ENCODE measurements around the gene PAPPA.

The PAPPA gene

DNA sequence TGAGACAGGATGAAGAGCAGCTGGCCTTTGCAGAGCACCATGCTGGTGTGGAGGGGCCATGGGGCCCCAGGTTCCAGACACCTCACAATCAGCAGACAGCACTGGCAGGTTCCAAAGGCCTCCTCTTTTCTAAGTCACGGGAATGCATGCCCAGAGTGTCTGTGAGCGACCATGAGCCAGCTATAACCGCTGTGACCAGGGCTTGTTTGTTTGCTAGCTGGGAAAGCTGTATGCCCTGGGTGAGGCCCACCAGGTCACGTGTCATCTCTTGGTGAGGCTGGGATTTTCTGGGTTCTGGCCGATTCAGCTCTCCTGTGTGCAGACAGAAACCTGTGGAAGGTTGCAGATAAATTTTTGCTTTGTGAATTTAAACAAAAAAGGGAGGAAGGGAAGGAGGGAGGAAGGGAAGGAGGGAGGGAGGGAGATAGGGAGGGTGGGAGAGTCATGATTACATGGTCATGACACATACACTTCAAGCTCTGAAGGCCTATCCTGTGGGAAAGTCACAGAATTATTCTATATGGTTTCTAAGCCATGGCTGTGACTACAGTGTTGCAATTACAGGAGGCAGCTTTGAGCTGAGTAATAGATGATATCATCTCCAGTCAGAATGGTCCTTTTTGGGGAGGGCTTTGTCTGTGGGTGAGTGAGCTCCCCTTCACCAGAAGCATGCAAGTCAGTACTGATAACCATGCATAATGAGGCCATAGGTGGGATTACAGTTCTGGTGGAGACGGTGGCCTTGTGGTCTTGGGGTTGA, 37.2 kb downstream of the PAPPA start:
- no peak for DNase-seq

DNA sequence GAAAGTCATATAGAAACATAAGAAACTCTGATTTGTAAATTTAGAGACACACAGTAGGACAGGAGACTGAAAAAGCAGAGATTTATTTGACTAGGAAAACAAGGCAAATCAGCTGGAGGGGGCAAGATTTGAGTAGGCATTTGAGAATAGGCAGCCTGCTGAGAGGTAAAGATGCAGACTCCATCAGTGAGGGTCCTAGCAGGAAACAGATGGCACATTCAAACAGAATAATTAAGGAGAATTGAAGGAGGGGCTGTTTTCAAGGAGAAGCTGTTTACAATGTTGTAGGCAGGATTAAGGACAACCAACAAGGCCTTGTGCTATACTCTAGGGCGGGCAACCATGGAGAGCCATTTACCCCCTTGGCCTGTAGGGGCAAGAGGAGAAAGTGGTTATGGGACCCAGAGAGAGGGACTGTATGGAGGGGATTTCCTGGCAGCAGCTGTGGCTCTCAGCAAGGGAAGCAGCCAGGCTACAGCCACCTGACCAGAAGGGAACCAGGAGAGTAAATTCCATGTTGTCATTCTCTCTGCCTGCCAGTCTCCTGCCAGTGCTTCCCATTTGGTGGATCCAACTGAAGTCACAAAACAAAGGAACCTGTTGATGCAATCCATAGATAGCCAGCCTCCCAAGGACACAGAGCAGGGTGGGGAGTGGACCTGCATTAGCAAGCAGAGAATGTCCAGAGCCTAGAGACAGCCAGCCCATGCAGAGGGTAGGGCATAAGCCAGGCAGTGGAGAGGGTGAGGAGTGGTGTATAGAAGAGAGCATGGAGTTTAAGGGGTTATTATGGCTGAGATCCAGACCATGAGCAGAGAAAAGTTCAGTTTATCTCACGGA, 38.2 kb downstream of the PAPPA start:
- DNase-seq: no peak

DNA sequence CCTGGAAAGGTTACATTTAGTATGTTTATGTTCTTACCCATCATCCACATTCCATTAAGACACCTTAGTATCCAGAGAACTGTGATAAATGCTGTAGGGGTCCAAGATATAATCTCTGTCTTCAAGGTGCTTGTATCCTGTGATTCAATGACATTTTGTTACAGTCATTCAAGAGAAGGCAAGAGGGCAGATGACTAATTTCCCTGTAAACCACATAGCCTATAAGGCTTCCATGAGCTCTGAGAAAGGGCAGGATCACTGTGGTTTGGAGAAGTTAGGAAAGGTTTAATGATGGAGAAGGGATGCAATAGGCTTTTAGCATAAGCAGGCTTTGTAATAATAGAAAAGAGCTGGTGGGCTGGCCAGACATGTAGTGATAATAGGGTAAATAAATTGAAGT, 40.0 kb downstream of the PAPPA start:
- no peak for DNase-seq

DNA sequence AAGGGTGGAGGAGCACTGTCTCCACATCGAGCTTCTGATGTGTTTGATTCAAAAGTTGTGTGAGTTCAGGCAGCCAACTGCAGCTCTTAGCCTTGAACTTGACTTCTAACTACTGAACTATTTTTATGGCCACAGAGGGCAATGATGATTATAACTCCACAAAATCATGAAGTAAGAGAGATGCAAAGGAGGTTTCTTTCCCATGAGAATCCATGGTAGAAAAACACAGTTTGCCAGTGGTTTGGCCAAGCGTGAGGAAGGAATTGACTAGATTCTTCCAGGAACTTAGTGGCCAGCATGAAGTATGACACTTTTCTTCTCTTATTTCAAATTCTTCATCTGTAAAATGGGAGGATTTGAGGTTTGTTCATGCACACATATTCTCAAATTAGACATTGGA, 43.2 kb downstream of the PAPPA start:
- no peak for DNase-seq

DNA sequence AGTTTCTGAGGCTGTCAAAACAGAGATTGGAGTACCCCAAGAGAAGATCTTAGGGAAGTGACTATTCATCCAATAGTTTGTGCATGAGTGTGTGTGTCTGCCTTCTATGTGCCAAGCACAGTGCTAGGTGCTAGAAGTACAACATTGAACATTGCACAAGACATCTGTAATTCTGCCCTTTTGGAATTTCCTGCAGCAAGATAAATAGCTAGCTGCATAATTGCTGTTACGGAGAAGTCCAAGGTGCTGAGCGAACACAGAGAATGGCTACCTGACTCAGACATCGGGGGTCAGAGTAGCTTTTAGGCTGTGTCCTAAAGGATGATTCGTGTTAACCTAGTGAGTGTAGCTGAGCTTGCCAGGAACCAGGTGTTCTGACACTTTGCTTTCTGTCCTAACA, 44.8 kb downstream of the PAPPA start:
- DNase-seq: no peak

DNA sequence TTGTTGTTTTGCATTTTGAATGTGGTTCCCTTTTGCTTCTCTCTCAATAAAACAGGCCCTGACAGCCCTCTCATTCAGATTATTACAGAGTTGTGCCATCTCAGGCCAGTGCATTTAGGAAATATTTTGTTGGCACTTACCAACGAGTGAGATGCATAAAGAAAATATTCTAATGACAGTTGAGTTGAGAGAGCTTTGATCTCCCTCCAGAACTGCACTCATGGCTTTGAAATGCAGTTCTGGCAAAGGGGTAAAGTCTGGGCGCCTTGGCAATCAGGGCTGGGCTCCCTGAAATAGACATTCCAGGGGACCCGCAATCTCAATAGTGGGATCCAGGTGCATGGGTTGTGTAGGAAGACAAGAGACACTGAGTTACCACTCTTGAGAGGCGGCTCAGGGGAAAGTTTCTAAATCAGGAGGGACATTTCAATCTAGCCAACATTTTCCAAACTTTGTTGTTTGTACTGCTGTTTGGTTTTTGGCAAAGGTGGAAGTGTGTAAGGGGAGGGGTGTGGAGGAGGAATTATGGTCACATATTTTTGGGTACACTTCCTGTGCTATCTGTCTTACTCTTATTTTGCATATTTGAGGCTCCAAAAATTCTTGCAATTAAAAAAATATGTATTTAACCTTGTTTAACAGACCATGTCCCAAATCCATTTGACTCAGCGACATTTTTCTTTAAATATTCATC, 48.8 kb downstream of the PAPPA start:
- no peak for DNase-seq

DNA sequence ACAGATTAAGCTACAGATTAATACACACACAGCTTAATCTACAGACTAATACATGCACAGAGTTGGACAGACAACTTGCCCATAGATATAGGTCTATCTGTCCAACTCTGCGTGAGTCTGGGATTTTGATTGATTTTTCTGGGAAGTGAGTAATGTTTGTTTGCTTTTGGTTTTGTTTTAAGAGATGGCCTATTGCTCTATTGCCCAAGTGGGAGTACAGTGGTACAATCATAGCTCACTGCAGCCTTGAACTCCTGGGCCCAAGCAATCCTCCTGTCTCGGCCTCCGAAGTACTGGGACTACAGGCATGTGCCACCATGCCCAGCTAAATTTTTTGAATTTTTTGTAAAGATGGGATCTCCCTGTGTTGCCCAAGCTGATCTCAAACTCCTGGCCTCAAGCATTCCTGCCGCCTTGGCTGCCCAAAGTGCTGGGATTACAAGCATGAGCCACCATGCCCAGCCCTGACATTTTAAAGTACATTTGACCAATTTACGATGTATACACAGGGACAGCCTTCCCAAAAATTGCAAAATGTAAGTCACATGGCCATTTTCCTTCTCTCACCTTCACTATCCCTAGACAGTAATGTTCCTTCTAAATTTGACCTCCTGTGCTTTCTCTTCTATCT, 50.8 kb downstream of the PAPPA start:
- no peak for DNase-seq

DNA sequence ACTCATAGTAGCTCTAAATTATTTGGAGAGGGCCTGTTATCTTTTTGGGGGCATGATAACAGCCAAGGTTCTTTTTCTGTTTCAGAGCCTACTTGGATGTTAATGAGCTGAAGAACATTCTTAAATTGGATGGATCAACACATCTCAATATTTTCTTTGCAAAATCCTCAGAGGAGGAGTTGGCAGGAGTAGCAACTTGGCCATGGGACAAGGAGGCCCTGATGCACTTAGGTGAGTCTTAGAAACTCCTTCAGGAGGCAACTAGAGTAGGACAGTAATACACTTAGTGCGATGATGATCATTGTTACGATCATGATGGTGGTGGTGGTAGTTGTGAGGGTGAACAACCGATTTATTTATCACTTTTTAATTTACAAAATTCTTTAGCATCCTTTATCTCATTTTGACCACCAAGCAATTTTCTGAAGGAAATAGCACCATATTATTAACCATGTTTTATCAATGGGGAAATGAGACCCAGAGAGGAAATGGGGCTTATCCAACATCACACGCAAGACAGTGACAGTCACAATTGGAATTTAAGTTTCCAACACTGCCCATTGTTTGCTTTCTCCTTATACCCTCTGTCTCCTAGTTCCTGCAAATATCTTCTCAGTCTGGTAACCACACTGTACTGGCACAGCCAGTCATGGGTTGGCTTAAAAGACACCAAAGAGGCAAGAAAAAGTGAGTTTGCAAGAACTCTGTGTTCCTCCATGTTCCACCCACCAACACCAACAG, 54.0 kb downstream of the PAPPA start:
- DNase-seq: no peak

DNA sequence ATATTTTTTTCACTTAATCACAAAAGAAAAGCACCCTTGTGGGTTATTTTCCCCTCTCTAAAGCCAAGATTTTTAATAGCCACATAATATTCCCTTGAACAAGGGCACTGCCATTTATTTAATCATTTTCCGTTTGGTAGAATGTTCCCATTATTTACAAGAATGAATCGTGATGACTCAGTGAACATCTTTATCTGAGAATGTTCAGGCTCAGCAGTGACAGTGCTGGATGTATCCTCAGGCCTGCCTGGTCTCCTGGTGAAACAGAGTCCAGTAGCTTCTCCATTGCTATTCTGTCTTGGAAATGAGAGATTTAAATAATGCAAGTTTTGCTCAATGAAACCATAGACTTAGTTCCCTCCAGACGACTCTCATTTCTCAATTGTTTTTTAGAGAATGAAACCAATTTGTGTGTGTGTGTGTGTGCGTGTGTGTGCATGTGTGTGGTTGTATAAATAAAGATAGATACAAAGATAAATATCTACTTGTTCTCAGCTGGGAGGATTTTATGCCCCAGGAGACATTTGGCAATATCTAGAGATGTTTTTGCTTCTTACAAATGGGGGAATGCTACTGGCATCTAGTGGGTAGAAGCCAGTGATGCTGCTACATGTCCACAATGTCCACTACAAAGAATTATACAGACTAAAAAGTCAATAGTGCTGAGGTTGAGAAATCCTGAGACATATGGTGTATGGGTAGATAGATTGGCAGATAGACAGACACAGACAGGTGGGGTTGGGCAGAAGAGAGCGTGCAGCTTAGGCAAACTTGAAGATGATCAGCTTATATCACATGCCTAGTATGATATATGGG, 55.0 kb downstream of the PAPPA start:
- no peak for DNase-seq

DNA sequence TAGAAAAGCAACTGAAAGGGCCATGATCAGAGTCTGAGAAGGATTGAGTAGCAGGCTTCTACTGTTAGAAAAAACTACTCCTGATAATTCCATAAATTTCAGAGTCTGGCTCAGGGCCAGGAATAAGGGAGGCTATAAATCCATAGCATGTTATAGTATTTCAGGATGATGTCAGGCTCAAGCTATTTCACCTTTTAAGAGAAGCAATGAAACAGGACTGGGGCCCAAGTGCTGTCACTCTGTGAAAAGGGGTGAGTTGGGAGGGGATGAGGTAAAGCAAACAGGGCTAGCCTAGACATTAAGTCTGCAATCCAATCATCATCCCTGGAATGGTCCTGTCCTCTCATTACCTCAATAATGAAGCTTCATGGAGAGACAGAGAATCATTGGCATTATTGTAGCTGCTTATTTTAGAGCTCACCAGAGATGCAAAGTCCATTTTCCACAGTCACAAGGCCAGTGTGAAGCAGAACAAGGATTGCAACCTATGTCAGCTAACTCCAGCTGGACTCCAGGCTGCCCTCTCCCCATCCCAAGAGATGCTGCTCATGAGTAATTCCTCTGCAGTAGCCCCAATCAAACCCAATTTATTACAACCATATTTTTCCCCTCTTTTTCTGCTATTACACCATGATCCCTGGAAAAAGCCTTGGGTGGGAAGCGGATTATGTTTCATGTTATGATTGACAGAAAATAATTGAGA, 56.0 kb downstream of the PAPPA start:
- no peak for DNase-seq

DNA sequence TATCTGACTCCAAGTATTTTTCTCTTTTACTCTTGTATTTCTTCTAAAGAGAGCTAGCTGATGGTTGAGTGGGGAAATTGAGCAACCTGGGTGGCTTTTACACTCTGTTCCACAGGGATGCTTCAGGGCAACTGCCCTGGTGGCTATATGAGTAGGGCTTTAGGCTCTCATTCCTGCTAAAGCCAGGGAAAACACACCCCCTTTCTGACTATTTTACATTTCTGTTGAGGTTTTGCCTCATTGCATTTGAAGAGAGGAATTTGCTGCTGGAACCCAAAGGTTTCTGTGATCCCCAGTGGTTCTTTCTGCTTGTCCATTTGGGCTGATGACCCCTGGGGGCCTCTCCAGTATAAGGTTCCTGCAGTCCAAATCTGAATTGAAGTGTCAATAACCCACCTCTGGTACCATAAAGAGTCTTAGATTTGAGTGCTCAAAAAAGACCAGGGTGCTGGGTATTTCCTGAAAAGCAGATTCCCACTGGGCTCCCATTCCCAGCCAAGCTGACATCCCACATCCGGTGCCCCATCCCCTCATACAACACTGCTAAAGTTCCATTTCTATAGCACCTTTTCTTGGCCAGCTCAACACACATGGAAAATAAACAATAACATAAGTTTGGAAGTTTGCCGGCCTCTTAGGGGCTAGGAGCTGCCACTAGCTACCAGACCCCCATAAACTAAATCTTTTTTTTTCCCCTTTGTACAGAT, 59.5 kb downstream of the PAPPA start:
- no peak for DNase-seq

DNA sequence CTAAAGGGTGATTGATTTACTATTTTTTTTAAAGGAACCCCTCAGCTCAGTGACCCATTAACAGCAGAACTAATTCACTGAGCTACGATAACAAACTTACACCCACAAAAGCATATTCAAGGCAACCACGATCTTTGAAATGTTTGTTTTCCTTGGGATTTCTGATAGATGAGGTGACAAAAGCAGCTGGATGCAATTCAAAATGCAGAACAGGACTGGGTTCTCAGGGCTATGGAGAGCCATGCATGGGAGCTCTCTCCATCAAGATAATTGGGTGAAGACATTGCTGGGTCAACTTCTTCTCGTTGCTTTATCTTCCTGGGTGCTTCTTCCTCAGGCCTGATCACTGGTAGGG, 60.1 kb downstream of the PAPPA start:
- no peak for DNase-seq

DNA sequence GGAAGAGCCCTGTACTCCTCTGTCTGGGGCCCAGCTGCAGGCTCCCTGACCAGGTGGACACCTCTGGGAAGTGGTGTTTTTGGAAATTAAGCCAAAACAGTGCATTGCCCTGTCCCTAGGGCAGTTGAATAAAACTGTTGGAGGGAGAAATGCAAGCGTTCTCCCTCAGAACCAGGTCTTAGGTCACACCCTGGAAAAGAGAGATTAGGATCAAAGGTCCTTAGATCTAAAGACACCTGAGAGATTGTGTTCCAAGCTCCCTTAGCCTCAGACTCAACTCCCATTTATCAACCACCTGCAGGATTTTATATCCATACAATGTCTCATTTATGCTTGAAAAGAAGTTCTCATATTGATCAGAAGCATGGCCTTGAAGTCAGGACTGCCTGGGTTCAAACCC, 64.8 kb downstream of the PAPPA start:
- DNase-seq: no peak

DNA sequence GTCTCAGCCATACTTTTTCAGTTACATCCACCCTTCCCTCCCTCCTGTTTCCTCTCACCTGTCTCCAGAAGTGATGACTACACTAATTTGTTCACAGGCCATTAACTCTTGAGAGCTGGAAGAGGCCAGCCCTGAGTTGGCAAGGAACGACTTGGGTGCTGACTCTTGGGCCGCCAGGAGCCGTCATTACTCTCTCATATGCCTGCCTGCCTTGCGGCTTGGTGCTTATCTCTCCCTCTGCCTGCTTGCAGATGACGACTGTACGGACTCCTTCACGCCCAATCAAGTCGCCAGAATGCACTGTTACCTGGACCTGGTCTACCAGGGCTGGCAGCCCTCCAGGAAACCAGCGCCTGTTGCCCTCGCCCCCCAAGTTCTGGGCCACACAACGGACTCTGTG, 66.1 kb downstream of the PAPPA start:
- DNase-seq: no peak

DNA sequence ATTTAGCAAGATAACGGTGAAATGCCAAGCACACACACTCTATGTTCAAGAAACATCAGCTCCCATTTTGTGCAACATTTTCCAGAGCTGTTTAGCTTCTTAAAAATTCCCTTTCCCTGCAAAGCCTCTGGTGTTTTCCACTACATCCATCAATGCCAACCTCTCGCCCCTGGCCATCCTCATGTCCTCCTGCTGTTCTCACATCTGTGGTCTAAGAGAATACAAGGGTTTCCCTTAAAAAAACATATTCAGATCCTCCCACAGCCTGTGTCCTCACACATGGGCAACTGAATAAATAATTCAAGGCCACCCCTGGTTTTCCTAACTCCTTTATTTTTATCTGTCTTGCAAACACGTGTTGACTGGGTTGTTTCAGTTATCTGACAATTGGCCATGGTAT, 70.3 kb downstream of the PAPPA start:
- no peak for DNase-seq

DNA sequence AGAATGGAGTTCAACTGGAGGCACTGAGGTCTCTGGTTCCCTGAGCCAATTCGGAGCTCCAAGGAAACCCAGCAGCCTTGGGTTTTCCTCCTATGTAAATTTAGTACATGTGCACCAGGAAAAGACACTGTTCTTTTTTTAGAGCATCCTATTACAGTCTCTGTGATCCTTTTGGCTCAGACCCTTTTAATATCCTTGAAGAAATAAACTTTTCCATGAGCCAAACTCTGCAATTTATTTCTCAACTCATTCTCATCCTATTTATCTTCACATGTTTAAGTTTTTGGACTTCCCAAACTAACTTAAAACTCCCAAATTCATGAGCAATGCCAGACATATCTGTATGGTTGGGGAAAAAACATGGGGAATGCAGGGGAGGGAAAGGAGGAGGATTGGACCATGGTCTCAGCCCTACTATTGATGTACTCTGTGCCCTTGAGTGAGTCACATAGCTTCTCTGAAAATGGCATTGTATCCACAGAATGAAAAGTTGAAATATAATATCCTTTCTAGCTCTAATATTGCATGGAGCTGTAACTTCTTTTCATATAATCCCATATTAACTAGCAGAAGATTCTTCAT, 76.6 kb downstream of the PAPPA start:
- no peak for DNase-seq

DNA sequence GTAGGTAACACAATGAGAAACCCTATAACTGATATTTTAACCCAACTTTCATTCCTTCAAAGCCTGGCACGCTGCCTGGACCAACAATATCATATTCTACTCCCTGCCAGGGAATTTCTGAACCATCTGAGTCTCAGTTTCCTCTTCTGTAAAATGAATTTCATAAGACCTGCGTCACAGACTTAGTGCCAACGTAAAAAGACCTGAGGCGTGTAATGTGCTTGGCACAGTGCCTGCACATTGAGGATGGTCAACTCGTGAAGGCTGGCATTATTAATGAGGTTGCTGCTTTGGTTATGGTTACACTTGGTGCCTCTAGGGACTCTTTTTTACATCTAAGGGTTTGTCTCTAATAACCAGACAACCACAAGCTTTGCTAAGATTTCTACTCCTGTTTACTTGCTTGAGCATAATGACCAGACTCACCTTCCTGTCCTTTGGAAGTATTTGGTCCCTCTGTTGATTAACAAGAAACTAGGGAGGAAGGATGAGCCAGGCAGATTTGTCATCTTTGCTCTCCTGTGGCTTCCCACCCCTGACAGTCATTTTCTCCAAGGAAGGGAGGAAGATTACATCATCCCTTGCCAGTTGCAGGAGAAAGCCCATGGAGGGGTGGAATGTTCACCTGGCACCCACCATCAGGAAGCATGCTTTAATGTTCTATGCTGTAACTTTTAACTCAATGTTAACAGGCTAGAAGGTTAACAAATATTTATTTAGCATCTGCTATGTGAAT, 79.0 kb downstream of the PAPPA start:
- no peak for DNase-seq

DNA sequence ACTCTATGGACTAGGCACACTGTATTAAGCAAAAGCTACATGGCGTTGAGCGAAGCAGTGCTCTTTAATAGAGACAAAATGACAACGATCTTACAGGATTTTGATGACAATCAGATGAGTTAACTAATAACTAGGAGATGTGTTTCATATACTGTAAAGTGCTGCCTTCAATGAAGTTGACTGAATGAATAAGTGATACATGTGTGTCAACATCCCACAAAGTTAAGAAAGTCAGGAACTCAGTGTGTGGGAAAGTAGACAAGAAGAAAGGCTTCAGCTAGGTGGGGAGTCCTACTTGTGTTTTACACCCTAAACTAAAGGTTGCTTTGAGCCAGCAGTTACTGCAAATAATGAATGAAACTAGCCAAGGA, 79.6 kb downstream of the PAPPA start:
- DNase-seq: no peak

DNA sequence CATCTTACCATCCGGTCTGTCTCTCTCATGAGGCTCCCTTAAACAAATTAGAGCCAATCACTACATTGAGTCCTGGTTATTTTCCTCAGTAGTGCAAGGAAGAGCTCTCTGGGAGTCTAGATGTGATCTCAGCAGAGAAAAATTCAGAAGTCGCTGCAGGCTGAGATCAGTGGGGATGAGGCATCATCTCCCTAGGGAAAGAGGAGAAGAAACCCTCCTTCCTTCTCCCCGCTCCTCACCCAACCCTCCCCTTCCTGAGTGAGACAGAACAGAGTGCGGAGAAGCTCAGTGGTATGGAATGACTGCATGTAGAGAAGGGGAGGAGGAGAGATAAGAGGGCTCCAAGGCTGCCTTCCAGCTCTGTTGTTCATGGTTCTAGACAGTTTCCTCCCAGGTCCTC, 80.5 kb downstream of the PAPPA start:
- no peak for DNase-seq
